BE2C (cell line): Measurements from ENCODE around the gene CD82.
A peak's percentile ranks its signal among the peaks of the same experiment; 100 is the strongest.

Experiments
- DNase-seq: peaks from one replicate; pipeline ENCODE4 v3.0.0-alpha.2; 2020
- H3K27me3 ChIP-seq: fragments of 250-450 bp; sonication (Bioruptor Pico); 2 replicates; pipeline ENCODE4 v1.5.1; 2020; ENCODE audit warnings: mild to moderate bottlenecking
- H3K36me3 ChIP-seq: fragments of 250-450 bp; sonication (Bioruptor Pico); 2 replicates; pipeline ENCODE4 v1.5.1; 2020; ENCODE audit warnings: mild to moderate bottlenecking
- H3K4me1 ChIP-seq: fragments of 250-450 bp; sonication (Bioruptor Pico); 2 replicates; pipeline ENCODE4 v1.5.1; 2020
- H3K4me3 ChIP-seq: 2 replicates; pipeline ENCODE4 v1.5.1; 2011; ENCODE audit warnings: low read depth, low read length
- H3K9me3 ChIP-seq: fragments of 250-450 bp; sonication (Bioruptor Pico); 2 replicates; pipeline ENCODE4 v1.5.1; 2020
- TF ChIP-seq, protein P1 (sequence below): IDR thresholded peaks from 2 replicates; pipeline ENCODE4 v1.5.1; 2012; ENCODE audit warnings: mild to moderate bottlenecking, low read depth, low read length

The CD82 gene

GRCh38 chr11:44563711-44564110 is 1.8 kb upstream of the CD82 start:
- DNase-seq, result no peak
- Histone ChIP-seq H3K9me3 (no peaks in the 10 kb centered on the region), H3K4me1 (no peaks in the 10 kb centered on the region), H3K27me3 (no peaks in the 10 kb centered on the region), H3K36me3 (no peaks in the 10 kb centered on the region), H3K4me3 (no peak overlapping the region)
- TF ChIP-seq, protein P1, sequence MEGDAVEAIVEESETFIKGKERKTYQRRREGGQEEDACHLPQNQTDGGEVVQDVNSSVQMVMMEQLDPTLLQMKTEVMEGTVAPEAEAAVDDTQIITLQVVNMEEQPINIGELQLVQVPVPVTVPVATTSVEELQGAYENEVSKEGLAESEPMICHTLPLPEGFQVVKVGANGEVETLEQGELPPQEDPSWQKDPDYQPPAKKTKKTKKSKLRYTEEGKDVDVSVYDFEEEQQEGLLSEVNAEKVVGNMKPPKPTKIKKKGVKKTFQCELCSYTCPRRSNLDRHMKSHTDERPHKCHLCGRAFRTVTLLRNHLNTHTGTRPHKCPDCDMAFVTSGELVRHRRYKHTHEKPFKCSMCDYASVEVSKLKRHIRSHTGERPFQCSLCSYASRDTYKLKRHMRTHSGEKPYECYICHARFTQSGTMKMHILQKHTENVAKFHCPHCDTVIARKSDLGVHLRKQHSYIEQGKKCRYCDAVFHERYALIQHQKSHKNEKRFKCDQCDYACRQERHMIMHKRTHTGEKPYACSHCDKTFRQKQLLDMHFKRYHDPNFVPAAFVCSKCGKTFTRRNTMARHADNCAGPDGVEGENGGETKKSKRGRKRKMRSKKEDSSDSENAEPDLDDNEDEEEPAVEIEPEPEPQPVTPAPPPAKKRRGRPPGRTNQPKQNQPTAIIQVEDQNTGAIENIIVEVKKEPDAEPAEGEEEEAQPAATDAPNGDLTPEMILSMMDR, result no peak

DNA sequence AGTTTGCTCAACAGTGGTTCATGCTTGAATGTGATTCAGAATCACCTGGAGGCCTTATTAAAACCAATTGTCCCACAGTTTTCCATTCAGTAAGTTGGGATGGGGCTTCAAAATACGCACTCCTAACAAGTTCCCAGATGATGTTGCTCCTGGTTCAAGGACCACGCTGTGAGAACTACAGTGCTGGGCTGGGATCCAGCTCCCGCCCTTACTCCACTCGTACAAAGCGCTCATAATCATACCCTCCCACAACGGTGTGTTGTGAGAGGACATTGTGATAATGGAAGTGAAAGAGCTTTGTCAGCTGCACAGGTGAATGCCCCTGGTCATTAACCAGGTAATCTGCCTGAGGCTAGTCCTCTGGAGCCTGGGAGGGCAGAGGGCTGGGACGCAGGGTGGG is 1.3 kb upstream of the CD82 start:
- TF ChIP-seq, protein P1, result no peak
- Histone ChIP-seq H3K4me3 (no peak overlapping the region), H3K36me3 (no peaks in the 10 kb centered on the region), H3K9me3 (no peaks in the 10 kb centered on the region), H3K4me1 (no peaks in the 10 kb centered on the region), H3K27me3 (no peaks in the 10 kb centered on the region)
- no peak for DNase-seq

- TF ChIP-seq, protein P1, result no peak
- peak; percentile 42 for DNase-seq
- Histone ChIP-seq H3K9me3 (no peaks in the 10 kb centered on the region), H3K4me3 (peak overlapping the region; percentile 47), H3K27me3 (no peaks in the 10 kb centered on the region), H3K36me3 (no peaks in the 10 kb centered on the region), H3K4me1 (no peaks in the 10 kb centered on the region)
Observed at GRCh38 chr11:44564670-44565210, 723 bp upstream of the CD82 start.

- no peak for DNase-seq
- Histone ChIP-seq H3K4me3 (peak overlapping the region; percentile 45), H3K4me1 (no peaks in the 10 kb centered on the region), H3K9me3 (no peaks in the 10 kb centered on the region), H3K27me3 (no peaks in the 10 kb centered on the region), H3K36me3 (no peaks in the 10 kb centered on the region)
- TF ChIP-seq, protein P1, result no peak
Observed at GRCh38 chr11:44565953-44566949, 788 bp downstream of the CD82 start.

- Histone ChIP-seq H3K36me3 (no peaks in the 10 kb centered on the region), H3K4me3 (no peak overlapping the region), H3K4me1 (no peaks in the 10 kb centered on the region), H3K9me3 (no peaks in the 10 kb centered on the region), H3K27me3 (no peaks in the 10 kb centered on the region)
- TF ChIP-seq, protein P1, result no peak; the same call in 1 of the 2 replicates
- no peak for DNase-seq
Observed at GRCh38 chr11:44566952-44567875, 1.8 kb downstream of the CD82 start.
